ENCODE measurements around the gene FBXO33.

FBXO33 gene

DNA sequence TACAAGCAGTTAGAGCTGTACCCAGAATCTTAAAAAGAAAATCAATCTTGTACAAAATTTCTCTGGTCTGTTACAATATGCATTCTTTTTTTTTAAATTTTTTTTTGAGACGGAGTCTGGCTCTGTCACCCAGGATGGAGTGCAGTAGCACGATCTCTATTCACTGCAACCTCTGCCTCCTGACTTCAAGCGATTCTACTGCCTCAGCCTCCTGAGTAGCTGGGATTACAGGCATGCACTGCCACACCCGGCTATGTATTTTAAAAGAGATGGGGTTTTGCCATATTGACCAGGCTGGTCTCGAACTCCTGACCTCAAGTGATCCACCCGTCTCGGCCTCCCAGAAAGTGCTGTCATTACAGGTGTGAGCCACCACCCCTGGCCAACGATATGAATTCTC, 4.1 kb downstream of the FBXO33 start:
- no peak for DNase-seq

DNA sequence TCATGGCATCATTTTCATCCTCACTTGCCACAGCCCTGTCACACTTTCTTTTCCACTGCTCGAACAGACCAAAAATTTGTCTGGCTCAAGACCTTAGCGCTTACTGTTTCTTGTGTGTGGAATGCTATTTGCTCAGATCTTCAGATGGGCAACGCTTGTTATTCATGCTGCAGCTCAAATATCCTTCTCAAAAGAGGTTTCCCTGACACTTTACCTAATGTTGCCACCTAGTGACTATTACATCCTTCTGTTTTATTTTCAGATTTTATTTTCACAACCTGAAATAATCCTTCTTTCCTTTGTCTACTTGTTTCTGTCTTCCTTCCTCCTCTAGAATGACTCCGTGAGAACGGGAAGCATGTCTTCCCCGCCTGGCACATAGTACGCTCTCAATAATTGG, 5.6 kb downstream of the FBXO33 start:
- DNase-seq, result no peak

DNA sequence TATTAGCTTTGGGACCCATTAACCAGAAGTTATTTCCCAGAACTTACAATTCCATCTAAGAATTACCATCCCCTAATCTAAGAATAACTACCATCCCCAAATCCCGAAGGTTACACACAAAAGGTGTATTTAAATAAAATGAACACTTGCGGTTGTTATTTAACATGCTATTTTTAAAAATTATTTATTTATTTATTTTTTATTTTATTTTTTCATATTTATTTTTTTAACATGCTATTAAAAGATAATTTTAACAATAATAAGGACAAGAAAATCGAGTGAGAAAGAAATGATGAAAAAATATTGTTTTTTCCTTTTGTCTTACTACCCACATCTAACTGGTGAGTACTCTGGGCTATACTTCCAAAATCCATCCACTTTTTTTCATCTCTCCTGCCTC, 6.3 kb downstream of the FBXO33 start:
- DNase-seq, result no peak

DNA sequence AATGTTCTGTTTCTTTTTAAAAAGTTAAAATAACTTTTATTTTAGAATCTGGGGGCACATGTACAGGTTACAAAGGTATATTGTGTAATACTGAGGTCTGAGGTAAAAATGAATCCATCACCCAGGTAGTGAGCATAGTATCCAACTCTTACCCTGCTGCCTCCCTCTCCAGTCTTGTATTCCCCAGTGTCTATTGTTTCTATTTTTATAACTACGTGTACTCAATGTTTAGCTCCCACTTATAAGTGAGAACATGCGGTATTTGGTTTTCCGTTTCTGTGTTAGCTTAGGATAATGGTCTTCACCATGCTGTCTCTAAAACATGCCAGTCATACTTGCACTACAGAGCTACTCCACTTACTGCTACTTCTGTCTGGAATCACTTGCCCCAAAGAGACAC, 8.4 kb downstream of the FBXO33 start:
- DNase-seq, result no peak

DNA sequence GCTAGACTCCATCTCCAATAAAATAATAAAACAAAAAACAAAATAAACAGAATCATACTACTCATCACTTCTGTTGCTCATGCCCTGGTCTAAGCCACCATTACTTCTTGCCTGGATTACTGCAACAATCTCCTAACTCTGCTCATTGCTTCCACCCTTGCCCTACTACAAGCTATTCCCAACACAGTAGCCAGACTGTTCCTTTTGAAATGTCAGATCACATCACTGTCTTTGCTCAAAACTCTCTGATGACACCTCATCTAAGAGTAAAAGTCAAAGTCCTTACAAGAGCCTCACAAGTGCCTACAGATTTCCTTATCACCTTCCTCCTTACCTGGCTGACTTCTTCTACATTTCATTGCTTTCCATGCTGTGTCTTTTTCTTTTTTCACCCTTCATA, 10.0 kb downstream of the FBXO33 start:
- no peak for DNase-seq

DNA sequence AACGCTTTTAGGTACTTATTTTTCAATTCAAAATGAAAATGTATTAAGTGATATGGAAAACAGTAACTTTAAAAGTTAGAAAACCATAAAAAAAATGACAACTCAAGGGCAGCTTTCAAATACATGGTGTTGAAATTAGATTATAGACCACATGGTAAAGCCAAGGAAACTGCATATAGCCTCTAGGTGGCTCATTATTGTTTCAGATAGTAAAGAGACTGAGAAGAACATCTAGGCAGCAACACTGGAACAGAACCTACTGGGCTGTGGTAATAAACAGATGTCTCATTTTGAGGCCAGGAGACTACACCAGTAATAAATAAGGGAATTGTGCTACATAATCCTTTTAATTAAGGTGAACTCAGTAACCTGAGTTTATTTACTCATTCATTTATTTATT, 13.0 kb downstream of the FBXO33 start:
- no peak for DNase-seq

DNA sequence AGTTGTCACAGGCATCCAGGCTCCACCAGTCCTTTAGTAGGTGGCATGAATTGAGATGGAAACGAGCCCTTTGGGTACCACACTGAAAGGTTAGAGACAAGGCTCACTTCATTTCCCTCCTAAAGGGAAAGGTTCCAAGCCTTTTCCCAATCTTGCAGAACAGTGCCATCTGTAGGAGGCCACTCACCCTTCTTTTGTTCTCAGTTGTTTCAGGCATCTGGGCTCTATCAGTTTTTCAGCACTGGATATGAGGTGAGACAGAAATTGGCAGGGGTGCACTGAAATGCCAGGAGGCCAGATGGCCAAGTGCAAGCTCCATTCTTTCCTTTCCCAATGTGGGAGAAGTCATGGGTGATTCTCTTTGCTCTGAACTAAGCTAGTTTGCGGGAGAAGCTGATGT, 15.2 kb downstream of the FBXO33 start:
- no peak for DNase-seq

DNA sequence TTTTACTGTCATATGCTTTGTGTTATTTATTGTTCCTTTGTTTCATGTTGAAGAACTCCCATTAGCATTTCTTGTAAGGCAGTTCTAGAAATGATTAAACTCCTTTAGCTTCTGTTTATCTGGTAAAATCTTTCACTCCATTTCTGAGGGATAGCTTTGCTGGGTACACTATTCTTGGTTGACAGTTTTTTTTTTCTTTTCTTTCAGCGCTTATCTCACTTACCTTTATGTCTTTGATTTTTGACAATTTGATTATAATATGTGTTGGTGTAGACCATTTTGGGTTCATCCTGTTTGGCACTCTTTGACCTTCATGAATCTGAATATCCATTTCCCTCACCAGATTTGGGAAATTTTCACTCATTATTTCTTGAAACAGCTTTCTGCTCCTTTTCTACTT, 16.2 kb downstream of the FBXO33 start:
- DNase-seq, result no peak

DNA sequence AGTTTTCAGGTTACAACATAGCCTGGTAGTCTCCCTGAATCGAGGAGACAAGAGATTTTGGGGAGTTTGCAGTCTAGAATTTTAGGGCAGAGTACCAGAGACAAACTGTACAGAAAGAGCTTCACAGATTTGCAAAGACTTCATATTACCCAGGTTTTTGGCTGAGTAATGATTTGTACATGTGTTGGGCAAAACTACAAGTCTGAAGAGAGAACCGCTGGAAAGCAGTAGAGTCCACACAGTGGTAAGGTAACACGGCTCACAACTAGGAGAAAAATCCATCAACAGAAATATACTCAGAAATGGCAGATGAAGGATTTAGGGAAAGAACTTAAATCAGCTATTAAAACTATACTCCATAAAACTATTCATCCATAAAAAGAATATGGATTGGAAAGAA, 25.7 kb downstream of the FBXO33 start:
- no peak for DNase-seq

DNA sequence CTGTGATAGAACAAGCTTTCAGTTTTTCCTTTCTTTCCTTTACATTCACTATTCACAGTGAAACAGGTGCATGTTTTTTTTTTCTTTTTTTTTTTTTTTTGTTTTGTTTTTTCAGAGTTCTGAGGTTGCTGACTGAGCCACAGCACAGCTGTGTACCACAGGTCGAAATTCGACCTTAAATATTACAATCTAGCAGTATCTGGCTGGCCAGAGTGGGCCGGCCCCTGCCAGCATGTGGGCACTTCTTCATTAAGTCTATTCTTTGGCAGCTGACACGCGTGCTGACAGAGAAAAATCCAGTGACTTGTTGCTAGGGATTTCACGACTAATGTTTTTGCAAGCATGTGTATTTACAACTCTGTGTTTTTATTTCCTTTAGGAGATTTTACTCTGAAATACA, 33.9 kb downstream of the FBXO33 start:
- no peak for DNase-seq

DNA sequence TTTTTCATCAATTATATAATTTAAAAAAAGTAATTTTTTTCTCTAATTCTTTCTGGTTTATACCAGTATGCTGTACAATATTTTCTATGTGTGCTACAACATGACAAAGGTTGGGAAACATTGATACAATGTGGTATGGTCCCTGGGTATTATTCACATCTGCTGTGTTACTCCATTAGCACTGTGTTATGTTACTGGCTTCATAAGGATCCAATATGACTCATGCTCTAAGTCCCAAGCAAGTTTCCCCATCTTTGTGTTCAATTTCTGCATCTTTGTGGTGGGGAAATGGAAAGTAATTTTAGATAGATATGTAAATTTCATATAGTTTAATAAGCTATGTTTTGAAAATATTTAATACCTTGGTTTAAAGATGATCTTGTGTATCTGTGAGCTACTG, 35.8 kb downstream of the FBXO33 start:
- DNase-seq, result no peak

DNA sequence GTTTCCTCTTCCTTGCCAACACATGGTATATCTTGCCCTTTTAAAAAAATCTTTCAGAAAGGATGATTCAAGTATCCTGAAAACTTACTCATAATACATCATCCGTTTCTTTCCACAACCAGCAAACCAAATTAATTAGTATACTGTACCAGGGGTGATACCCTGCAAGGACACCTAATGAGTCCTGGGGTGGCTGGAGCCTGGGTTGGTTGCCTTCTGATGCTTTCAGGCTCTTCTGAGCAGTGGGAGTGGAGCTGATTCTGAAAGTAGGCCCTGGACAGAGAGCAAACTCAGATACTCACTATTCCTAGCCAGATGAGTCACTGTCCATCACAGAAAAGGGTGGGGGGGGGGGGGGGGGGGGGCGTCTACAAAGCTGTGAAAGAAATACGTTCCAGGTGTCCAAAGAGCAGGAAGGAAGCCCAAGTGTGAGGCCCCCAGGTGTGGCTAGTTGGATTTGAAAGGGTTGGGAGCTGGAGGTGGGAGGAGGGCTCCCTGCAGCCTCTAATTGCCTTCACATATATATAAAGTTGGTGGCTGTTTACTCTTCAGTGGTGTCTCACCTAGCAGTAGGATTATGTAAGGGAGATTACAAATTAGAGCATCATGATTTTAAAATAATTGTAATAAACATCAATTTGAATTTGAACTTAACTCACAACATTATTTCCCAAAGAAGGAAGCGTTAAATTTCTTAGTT, 36.5 kb downstream of the FBXO33 start:
- DNase-seq, result no peak

DNA sequence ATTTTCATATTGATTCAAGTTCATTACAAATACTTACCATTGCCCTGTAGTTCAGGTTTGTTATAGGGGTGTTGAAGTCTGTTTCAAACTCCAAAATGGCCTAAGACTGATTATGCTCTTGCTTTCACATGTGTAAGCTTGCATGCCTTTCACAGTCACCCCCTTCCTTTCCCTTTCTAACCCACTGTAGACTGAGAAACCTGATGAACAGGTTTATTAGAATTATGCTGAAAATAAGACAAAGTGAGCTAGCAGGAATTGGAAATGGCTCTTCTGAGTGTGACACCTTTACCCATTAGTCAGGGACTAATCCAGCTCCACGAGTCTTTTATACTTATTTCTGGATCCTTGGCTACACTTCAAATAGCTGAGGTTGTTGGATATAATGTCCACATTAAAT, 38.9 kb downstream of the FBXO33 start:
- no peak for DNase-seq

DNA sequence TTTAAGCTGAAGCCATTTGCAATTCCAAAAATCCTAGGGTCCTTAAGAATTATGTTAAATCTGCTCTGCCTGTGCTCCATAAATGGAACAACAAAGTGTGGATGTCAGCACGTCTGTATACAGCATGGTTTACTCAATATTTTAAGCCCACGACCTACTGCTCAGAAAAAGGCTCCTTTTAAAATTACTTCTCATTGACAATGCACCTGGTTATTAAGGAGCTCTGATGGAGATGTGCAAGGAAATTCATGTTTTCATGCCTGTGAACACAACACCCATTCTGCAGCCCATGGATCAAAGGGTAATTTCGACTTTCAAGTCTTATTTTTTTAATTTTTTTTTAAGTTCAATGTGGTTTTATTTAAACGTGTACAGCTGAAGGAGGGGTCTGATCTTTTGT, 48.1 kb downstream of the FBXO33 start:
- DNase-seq, result no peak

DNA sequence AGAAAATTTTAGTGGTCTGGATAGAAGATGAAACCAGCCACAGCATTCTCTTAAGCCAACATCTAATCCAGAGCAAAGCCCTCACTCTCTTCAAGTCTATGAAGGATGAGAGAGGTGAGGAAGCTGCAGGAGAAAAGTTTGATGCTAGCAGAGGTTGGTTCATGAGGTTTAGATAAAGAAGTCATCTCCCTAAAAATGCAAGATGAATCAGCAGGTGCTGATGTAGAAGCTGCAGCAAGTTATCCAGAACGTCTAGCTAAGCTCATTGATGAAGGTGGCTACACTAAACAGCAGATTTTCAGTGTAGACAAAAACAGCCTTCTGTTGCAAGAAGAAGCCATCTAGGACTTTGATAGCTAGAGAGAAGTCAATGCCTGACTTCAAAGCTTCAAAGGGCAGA, 48.5 kb downstream of the FBXO33 start:
- DNase-seq, result no peak

DNA sequence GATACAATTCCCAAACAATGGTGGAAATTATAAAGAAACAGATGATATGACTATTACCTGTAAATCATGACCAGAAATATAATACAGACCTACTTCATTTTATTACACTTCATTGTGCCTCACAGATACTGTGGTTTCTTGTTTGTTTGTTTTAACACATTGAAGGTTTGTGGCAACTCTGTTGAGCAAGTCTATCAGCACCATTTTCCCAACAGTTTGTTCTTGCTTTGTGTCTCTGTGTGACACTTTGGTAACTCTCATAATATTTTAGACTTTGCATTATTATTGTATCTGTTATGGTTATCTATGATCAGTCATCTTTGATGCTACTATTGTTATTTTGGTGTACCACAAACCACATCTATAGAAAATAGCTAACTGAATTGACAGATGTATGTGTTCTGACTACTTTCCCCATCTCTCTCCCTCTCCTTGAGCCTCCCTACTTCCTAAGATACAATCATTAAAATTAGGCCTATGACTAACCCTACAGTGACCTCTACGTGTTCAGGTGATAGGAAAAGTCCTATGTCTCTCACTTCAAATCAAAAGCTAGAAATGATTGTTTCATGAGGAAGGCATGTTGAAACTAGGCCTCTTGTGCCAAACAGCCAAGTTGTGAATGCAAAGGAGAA, 49.1 kb downstream of the FBXO33 start:
- DNase-seq, result no peak

DNA sequence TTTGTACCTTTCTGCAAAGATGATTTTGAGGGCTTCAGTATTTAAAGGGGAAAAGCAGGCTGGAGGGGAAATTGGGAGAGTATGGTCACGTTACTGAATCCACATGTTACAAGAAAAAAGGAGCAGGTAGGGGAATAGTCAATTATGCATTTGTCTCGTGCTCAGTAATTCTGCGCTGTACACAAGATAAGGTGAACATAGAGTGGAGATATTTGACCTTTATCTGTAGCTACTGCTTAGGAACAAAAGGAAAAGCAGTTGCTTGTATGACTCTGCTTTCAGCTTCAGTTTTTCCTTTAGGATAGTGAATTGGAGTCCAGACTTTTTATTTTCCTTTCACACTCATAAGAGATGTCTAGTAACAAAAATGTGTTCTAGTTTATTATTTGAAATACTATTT, 49.8 kb downstream of the FBXO33 start:
- no peak for DNase-seq

DNA sequence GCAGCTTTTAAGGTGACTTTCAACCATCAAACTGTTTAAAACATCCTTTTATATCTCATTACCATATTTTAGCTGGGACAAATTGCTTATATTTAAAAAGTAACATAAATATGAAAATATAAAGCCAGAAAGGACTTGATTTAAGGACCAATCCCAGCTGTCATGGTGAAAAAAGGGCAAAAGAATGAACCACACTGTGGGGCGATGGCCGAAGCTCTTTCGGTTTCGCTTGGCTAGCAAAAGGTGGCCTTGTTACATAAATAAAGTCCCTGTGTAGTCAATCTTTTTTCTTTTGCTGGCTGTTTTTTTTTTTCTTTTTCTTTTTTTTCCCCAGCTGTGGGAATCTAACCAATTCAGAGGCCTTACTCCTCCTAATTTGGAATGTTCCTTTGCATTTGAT, 50.9 kb downstream of the FBXO33 start:
- DNase-seq, result no peak

DNA sequence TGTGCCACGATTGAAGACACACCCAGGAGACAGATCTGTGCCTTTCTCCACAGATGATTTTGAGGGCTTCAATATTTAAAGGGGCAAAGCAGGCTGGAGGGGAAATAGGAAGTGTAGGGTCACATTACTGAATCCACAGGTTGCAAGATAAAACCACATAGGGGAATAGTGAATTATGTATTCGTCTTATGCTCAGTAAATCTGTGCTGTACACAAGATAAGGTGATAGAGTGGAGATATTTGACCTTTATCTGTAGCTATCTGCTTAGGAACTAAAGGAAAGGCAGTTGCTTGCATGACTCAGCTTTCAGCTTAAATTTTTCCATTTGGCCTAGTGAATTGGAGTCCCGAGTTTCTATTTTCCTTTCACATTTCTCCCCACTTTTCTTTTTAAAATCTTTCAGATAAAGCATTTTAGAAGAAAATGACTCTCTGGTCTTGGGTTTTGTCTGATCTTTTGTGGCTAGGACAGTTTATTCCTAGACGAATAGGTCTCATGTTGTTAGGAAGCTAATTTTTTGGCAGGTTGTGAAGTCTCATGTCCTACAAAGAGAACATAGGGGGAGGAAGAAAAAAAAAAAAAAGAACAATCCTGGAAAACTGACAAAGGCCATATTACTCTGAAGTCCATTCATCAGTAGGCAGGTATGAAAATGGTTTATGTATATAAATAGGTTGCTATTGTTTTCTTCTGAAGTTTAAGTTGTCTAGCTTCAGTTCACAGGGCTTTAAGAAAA, 55.4 kb downstream of the FBXO33 start:
- DNase-seq, result no peak

DNA sequence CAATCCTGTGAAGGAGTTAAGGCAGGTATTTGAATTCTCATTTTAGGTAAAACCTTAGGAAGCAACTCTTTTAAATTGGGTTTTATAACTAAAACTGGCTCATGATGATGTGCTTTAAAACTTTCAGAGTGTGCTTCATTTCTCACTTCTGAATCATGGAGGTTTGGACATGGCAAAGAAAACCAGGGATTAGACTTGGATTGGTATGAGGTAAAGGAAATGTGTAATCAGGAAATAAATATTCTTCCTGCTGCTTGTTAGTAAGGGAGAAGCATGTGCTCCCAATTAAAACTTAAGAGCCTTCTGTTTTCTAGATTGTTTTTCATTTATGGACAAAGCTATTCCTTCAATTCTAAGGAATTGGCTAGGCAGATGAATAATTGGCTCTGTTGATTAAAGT, 57.4 kb downstream of the FBXO33 start:
- no peak for DNase-seq

DNA sequence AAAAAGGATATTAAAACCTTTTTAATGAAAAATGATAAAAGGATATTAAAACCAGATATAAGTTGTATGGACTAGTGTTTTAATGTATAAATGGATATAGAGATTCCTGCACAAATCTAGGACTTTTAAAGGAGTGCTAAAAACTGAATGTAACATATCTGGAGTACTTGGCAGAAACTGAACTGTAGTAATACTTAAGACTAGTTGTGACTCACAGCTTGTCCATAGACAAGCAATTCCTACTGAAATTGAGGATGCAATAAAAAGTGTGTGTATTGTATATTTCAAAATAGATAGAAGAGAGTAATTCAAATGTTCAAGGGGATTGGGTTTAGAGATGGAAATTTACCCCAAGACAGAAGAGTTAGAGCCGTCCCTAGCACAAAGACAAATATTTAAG, 59.6 kb downstream of the FBXO33 start:
- no peak for DNase-seq

DNA sequence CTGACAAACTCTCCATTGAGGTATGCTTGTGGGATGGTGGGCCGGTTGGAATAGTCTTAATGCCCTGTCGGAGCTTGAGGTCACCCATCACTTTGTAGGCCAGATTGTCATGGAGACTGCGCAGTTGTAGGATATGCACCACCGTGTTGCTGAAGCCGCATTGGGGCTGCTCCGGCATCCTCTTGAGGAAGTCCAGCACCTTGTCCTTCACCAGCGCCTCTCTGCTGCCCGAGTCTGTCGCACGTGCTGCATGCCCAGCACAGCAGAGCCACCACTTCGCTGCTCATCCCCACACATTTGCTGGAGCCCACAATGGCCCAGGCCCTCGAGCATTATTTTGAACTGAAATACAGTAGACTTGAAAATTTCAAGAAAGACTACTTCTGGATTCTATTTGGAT, 61.8 kb downstream of the FBXO33 start:
- no peak for DNase-seq

DNA sequence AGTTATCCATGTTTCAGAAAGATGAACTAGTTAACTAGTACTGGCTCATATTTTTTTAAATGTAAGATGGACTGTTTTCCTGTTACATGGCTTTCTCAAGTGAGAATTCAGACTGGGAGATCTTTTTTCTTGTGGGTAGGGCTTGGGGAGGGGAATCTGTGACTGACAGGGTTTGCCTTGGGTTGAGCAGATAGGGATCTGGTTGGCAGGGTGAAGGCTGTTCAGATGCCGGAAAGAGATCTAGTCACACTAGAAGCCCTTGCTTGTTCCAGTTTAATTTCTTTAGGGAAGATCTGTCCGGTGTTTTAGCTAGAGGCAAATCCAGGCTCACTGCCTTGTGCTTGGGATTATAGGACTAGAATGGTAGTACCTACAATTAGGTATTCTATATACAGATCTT, 63.2 kb downstream of the FBXO33 start:
- DNase-seq, result no peak

DNA sequence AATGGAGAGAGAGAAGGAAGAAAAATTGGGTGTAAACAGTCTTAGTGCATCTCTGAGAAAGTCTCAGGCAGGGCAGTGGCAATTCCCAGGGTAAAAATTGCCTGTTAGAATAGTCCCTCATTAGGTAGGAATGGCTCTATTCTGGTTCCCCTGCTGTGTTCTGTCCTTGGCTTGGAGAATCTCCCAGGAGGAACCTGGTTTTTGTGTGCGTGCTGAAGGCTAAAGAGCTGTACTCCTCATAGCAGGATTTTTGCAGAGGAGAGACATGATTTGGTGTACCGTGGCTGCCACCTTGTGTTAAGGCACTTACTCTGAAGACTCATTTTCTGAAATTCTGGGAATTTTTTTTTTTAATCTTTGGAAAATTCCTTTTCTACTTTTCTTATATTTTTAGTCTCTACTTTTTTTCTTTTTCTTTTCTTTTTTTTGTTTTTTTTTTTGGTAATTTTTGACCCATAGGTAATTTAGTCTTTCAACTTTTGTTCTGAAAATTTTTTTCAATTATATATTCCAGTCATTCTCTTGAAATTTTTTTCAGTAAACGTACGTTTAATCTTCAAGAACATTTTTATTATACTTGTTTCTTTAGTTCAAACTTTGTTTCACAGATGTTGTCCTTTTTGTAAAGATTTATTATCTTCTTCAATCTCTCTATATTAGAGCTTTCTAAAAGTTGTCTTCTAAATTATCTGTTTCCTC, 63.8 kb downstream of the FBXO33 start:
- no peak for DNase-seq
